ENCODE results near the gene SOX13.

Gene SOX13

GRCh38 chr1:204072931-204073836, at the start of gene SOX13:
TSS of gene SOX13 (plus strand) at chr1:204073115. CDS start at chr1:204112916, 39,801 bp downstream.
- no peak for DNase-seq (ENCODE audit: low spot score)
- TF ChIP-seq, protein P1, sequence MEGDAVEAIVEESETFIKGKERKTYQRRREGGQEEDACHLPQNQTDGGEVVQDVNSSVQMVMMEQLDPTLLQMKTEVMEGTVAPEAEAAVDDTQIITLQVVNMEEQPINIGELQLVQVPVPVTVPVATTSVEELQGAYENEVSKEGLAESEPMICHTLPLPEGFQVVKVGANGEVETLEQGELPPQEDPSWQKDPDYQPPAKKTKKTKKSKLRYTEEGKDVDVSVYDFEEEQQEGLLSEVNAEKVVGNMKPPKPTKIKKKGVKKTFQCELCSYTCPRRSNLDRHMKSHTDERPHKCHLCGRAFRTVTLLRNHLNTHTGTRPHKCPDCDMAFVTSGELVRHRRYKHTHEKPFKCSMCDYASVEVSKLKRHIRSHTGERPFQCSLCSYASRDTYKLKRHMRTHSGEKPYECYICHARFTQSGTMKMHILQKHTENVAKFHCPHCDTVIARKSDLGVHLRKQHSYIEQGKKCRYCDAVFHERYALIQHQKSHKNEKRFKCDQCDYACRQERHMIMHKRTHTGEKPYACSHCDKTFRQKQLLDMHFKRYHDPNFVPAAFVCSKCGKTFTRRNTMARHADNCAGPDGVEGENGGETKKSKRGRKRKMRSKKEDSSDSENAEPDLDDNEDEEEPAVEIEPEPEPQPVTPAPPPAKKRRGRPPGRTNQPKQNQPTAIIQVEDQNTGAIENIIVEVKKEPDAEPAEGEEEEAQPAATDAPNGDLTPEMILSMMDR (IDR thresholded peaks at IDR 0.05; ENCODE audit: extremely low read depth, missing control alignments): no peak

- TF ChIP-seq, protein P1 (IDR thresholded peaks at IDR 0.05; ENCODE audit: extremely low read depth, missing control alignments): no peak
- DNase-seq (ENCODE audit: low spot score): no peak
These were observed 46.8 kb upstream of the SOX13 start for GRCh38 chr1:204025917-204026707.

DNA sequence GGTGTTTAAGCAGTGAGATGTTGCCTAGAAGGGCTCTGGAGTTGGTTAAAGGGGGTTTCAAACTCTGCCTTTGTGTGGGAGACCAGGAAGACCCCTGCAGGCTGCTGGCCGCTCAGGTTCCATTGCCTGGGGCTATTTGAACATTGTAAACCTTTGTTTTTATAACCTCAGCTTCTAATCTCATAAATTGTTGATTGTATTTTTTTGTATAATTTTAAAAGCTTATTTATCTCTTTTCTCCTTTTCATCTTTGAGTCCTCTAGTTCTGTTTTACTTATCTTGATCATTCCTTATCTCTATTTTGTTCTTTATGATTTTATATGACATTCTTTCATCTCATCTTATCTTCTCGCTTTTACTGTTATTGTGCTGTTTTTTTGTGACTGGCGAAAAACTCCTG, 45.5 kb upstream of the SOX13 start:
- no peak for DNase-seq (ENCODE audit: low spot score)
- TF ChIP-seq, protein P1 (IDR thresholded peaks at IDR 0.05; ENCODE audit: extremely low read depth, missing control alignments): no peak

GRCh38 chr1:204029016-204029415, 43.9 kb upstream of the SOX13 start:
- TF ChIP-seq, protein P1 (IDR thresholded peaks at IDR 0.05; ENCODE audit: extremely low read depth, missing control alignments): no peak
- DNase-seq (ENCODE audit: low spot score): no peak

GRCh38 chr1:204031098-204031710, 41.7 kb upstream of the SOX13 start:
- DNase-seq (ENCODE audit: low spot score): no peak
- TF ChIP-seq, protein P1 (IDR thresholded peaks at IDR 0.05; ENCODE audit: extremely low read depth, missing control alignments): no peak

DNA sequence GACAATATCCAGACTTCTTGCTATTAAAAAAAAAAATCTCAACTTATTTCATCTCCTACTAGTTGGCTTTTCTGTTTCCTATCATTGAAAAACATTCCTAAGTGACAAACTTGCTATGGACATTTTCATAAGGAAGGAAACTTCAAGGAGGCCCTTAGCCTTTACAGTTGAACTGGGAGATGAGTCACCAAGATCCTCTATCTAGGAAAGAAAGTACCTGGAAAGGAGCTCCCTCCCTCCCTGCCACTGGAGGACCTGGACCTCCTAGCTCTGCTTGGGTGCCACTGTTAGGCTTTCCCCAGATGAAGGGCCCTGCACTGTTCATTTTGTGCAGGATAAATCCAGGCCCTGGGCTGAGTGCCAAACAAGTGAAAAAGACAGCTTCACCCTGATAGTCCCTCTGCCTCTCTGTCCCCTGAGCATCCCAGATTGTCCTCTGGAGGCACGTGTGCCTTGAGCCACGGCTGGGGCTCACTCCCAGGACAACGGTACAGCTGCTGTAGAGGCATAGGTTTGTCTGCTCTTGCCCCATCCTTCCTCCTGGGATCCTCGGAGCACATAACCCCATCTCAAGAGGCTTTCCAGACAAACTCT, 40.2 kb upstream of the SOX13 start:
- TF ChIP-seq, protein P1 (IDR thresholded peaks at IDR 0.05; ENCODE audit: extremely low read depth, missing control alignments): no peak
- DNase-seq (ENCODE audit: low spot score): no peak

Data from GM20000 (cell line).